NK-92 treated with Interleukin-12 subunit alpha and Interleukin-12 subunit beta, amount 100 ng/mL, for 24 hours (cell line): ENCODE measurements around the gene KRTAP5-1.

Experiments
- DNase-seq: peaks from one replicate; lab custom pipeline; 2025; lab: John Stamatoyannopoulos, UW

The KRTAP5-1 gene

GRCh38 chr11:1559111-1559951 is 25.8 kb downstream of the KRTAP5-1 start:
- DNase-seq, result no peak

GRCh38 chr11:1558775-1559110 is 26.3 kb downstream of the KRTAP5-1 start:
- no peak for DNase-seq

GRCh38 chr11:1557904-1558774 is 26.9 kb downstream of the KRTAP5-1 start:
- DNase-seq, result no peak

- no peak for DNase-seq
Observed at GRCh38 chr11:1557051-1557884, 27.8 kb downstream of the KRTAP5-1 start.

- DNase-seq, result no peak
Observed at GRCh38 chr11:1556278-1556902, 28.7 kb downstream of the KRTAP5-1 start.

- DNase-seq, result no peak
Observed at GRCh38 chr11:1555713-1556153, 29.4 kb downstream of the KRTAP5-1 start.

- no peak for DNase-seq
Observed at GRCh38 chr11:1554981-1555712, 29.9 kb downstream of the KRTAP5-1 start.

- DNase-seq, result no peak
Observed at GRCh38 chr11:1553808-1554594, 31.1 kb downstream of the KRTAP5-1 start.

- no peak for DNase-seq
Observed at GRCh38 chr11:1549338-1550330, 35.4 kb downstream of the KRTAP5-1 start.

GRCh38 chr11:1548221-1549070 is 36.6 kb downstream of the KRTAP5-1 start:
- no peak for DNase-seq

- DNase-seq, result no peak
Observed at GRCh38 chr11:1547467-1548098, 37.5 kb downstream of the KRTAP5-1 start.

- no peak for DNase-seq
Observed at GRCh38 chr11:1546536-1547466, 38.3 kb downstream of the KRTAP5-1 start.

- no peak for DNase-seq
Observed at GRCh38 chr11:1546077-1546535, 39.0 kb downstream of the KRTAP5-1 start.

- no peak for DNase-seq
Observed at GRCh38 chr11:1545432-1545831, 39.7 kb downstream of the KRTAP5-1 start.

- DNase-seq, result no peak
Observed at GRCh38 chr11:1544536-1544935, 40.5 kb downstream of the KRTAP5-1 start.

GRCh38 chr11:1543606-1544263 is 41.3 kb downstream of the KRTAP5-1 start:
- no peak for DNase-seq
